ENCODE data around the gene TMEM11. TPM values are rescaled to one million over a fixed set of nuclear protein-coding genes. Genes with fewer than 3 reads are reported as not detected.
"Not testable (repeated sequence)": the region's sequence is repeated elsewhere in the genome, so short reads cannot be mapped to it uniquely, and the experiment has no call there.

TMEM11 gene
- total RNA-seq, 3 donors from 2014 or later, result 25.7 to 34.4 (median 27.1) TPM

DNA sequence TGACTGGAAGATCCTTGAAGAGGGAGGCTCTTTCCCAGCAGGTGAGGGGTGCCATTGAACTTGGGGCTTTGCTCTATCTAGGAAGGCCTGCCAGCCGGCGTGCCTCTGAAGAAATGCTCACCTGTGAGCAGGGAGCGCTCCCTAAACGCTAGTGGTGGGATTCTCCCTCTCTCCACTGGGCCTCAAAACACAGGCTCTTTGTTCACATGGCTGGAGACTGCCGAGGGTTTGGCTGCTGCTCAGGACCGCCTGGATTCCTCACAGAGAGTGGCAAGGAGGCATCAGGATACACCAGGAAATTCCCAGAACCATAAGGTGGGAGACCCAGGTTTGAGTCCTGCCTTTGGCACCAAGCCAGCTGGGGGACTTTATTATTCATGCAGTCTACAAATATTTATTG, 17.6 kb upstream of the TMEM11 start:
- no peaks in the 10 kb centered on the region for H3K36me3 ChIP-seq (ENCODE audit: low read depth)
- H3K9me3 ChIP-seq, result no peaks in the 10 kb centered on the region
- TF ChIP-seq, protein P1, sequence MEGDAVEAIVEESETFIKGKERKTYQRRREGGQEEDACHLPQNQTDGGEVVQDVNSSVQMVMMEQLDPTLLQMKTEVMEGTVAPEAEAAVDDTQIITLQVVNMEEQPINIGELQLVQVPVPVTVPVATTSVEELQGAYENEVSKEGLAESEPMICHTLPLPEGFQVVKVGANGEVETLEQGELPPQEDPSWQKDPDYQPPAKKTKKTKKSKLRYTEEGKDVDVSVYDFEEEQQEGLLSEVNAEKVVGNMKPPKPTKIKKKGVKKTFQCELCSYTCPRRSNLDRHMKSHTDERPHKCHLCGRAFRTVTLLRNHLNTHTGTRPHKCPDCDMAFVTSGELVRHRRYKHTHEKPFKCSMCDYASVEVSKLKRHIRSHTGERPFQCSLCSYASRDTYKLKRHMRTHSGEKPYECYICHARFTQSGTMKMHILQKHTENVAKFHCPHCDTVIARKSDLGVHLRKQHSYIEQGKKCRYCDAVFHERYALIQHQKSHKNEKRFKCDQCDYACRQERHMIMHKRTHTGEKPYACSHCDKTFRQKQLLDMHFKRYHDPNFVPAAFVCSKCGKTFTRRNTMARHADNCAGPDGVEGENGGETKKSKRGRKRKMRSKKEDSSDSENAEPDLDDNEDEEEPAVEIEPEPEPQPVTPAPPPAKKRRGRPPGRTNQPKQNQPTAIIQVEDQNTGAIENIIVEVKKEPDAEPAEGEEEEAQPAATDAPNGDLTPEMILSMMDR (IDR thresholded peaks at IDR 0.05), result no peak
- ATAC-seq, result no peak
- no peak overlapping the region for H3K4me3 ChIP-seq
- intact Hi-C loops (cut with DNase I, micrococcal nuclease), result no loop called here
- DNase-seq, result no peak
- H3K4me1 ChIP-seq (ENCODE audit: low read depth), result no peaks in the 10 kb centered on the region

DNA sequence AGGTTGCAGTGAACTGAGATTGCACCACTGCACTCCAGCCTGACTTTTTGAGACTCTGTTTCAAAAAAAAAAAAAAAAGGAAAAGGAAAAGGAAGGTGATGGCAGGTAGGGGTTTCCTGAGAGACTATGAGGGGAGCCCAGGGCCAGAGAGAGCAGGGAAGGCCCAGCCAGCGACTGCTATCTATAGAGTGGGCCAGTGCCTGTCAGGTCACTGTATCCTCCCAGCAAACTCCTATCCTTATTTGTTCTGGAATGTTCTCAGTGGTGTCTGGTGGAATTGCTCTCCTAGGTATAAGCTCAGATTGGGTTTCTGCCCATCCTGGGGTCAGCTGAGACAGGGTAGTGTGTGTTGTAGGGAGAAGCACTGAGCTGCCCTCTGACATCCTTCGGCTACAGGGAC, 14.9 kb upstream of the TMEM11 start:
- Histone ChIP-seq H3K4me1 (ENCODE audit: low read depth) (no peaks in the 10 kb centered on the region), H3K4me3 (no peak overlapping the region), H3K36me3 (ENCODE audit: low read depth) (no peaks in the 10 kb centered on the region), H3K9me3 (no peaks in the 10 kb centered on the region)
- TF ChIP-seq, protein P1 (IDR thresholded peaks at IDR 0.05), result no peak
- intact Hi-C loops (cut with DNase I, micrococcal nuclease), result no loop called here
- DNase-seq (no peak), ATAC-seq (no peak)

DNA sequence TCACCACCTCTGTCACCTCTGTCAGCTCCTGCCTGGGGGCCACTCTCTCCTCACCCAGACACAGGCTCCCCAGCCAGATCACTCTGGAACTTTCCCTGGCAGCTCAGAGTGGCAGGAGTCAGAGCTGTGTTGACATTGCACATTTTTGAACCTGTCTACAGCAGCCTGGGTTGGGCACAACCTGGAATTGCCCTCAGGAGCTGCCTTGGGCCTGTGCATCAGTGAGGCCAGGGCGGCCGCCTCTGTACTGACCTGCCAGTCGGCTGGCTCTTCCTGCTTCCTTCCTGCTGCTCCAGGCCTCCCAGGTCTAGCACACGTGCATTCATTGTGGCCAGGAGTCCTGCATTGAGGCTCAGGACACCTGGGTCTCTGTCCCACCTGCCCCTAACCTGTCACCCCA, 14.2 kb upstream of the TMEM11 start:
- intact Hi-C loops (cut with DNase I, micrococcal nuclease), result no loop called here
- TF ChIP-seq, protein P1 (IDR thresholded peaks at IDR 0.05), result no peak
- Histone ChIP-seq H3K4me1 (ENCODE audit: low read depth) (no peaks in the 10 kb centered on the region), H3K4me3 (no peak overlapping the region), H3K9me3 (no peaks in the 10 kb centered on the region), H3K36me3 (ENCODE audit: low read depth) (no peaks in the 10 kb centered on the region)
- DNase-seq (no peak), ATAC-seq (peak; percentile 23)

GRCh38 chr17:21227277-21227676, 13.3 kb upstream of the TMEM11 start:
- H3K4me1 ChIP-seq (ENCODE audit: low read depth); H3K4me3 ChIP-seq; H3K9me3 ChIP-seq; ATAC-seq; intact Hi-C loops (cut with DNase I, micrococcal nuclease); DNase-seq; H3K36me3 ChIP-seq (ENCODE audit: low read depth): not testable (repeated sequence)

- TF ChIP-seq, protein P1 (IDR thresholded peaks at IDR 0.05), result no peak
- Histone ChIP-seq H3K4me1 (ENCODE audit: low read depth) (peaks cover 7% of the 10 kb centered on the region), H3K9me3 (no peaks in the 10 kb centered on the region), H3K4me3 (no peak overlapping the region), H3K36me3 (ENCODE audit: low read depth) (no peaks in the 10 kb centered on the region)
- intact Hi-C loops (cut with DNase I, micrococcal nuclease), result no loop called here
- DNase-seq (no peak), ATAC-seq (no peak)
Measured at GRCh38 chr17:21223086-21223485, 9.1 kb upstream of the TMEM11 start.

GRCh38 chr17:21218831-21219380, 4.9 kb upstream of the TMEM11 start:
- peak in 1 of 3 donors; percentile 53 for DNase-seq
- H3K9me3 ChIP-seq, result no peaks in the 10 kb centered on the region
- peaks cover 7% of the 10 kb centered on the region for H3K4me1 ChIP-seq (ENCODE audit: low read depth)
- TF ChIP-seq, protein P1 (IDR thresholded peaks at IDR 0.05), result no peak
- H3K36me3 ChIP-seq (ENCODE audit: low read depth), result no peaks in the 10 kb centered on the region
- intact Hi-C loops (cut with DNase I, micrococcal nuclease), result loop anchor here (10.0 kb wide), 1 partner anchor 94 kb away; the partner anchor contains the start of gene DHRS7B (in 2 of the 2)
- H3K4me3 ChIP-seq, result no peak overlapping the region
- peak; percentile 39 for ATAC-seq

Data from mucosa of descending colon (tissue), 3 donors.